CD4-positive, CD25-positive, alpha-beta regulatory T cell (primary cell): ENCODE data around the gene ANKRD65. TPM values are rescaled to one million over a fixed set of nuclear protein-coding genes. Genes with fewer than 3 reads are reported as not detected.
A peak's percentile ranks its signal among the peaks of the same experiment; 100 is the strongest.
"Not testable (repeated sequence)": the region's sequence is repeated elsewhere in the genome, so short reads cannot be mapped to it uniquely, and the experiment has no call there.

ENCODE experiments used
- ATAC-seq, 2 donors: fragments of 150-1000 bp; cut with Tn5 transposase; one replicate each; pipeline ENCODE4 v1.10.0; 2021; ENCODE audit warnings: low read depth in 2 of 2, moderate number of reproducible peaks in 2 of 2, moderate library complexity in 1 of 2
- DNase-seq, 3 donors: peaks; one replicate each; pipeline versions ENCODE4 v3.0.0 to v3.0.0-alpha.2; 2012 to 2022; ENCODE audit warnings: mixed read lengths in 1 of 3
- H3K27ac ChIP-seq: one replicate; pipeline ENCODE4 v1.7.0; 2013; ENCODE audit warnings: mild to moderate bottlenecking, low read length; ENCODE audit not compliant: insufficient read depth, poor library complexity, severe bottlenecking
- H3K27me3 ChIP-seq: one replicate; pipeline ENCODE4 v1.7.0; 2013; ENCODE audit warnings: low read length; ENCODE audit not compliant: control insufficient read depth, insufficient read depth
- H3K36me3 ChIP-seq: one replicate; pipeline ENCODE4 v1.7.0; 2013; ENCODE audit warnings: mild to moderate bottlenecking, low read length, moderate library complexity; ENCODE audit not compliant: control insufficient read depth, insufficient read depth
- H3K4me1 ChIP-seq: 2 replicates; pipeline ENCODE4 v1.7.0; 2013; ENCODE audit warnings: mild to moderate bottlenecking, low read length; ENCODE audit not compliant: insufficient read depth, control insufficient read depth, poor library complexity, severe bottlenecking
- H3K4me3 ChIP-seq: one replicate; pipeline ENCODE4 v1.7.0; 2013; ENCODE audit warnings: low read depth, mild to moderate bottlenecking, low read length, moderate library complexity
- H3K9me3 ChIP-seq, 2 experiments: 1 replicate in 1 of 2; 2 replicates in 1 of 2; pipeline ENCODE4 v1.7.0; 2013; ENCODE audit warnings: low read length in 2 of 2, mild to moderate bottlenecking in 1 of 2, moderate library complexity in 1 of 2; ENCODE audit not compliant: control insufficient read depth in 2 of 2
- H3K27ac Mint-ChIP-seq, 3 donors: one replicate each; pipeline ENCODE4 v1.8.0; 2020 to 2022; ENCODE audit warnings: mild to moderate bottlenecking in 3 of 3, mixed read lengths in 3 of 3, moderate library complexity in 2 of 3
- H3K27me3 Mint-ChIP-seq: one replicate; pipeline ENCODE4 v1.8.0; 2022; ENCODE audit warnings: mild to moderate bottlenecking, mixed read lengths
- H3K36me3 Mint-ChIP-seq: one replicate; pipeline ENCODE4 v1.8.0; 2020; ENCODE audit warnings: mixed read lengths
- H3K4me1 Mint-ChIP-seq, 4 donors: one replicate each; pipeline ENCODE4 v1.8.0; 2020 to 2022; ENCODE audit warnings: mixed read lengths in 4 of 4, mild to moderate bottlenecking in 1 of 4
- H3K4me3 Mint-ChIP-seq, 4 donors: one replicate each; pipeline ENCODE4 v1.8.0; 2020 to 2022; ENCODE audit warnings: mild to moderate bottlenecking in 4 of 4, mixed read lengths in 4 of 4, moderate library complexity in 3 of 4
- H3K9me3 Mint-ChIP-seq, 7 donors: one replicate each; pipeline ENCODE4 v1.8.0; 2020 to 2022; ENCODE audit warnings: mixed read lengths in 7 of 7, mild to moderate bottlenecking in 3 of 7, moderate library complexity in 2 of 7
- polyA plus RNA-seq, 4 donors: library from polyadenylated mRNA; unstranded; fragments of 300-500 nt; fragmentation: Illumina TruSeq; gene quantifications; one replicate each; pipeline ENCODE4 v1.2.3, GENCODE V29; 2021
- total RNA-seq: library from RNA; stranded (reverse); gene quantifications from one replicate; pipeline ENCODE4 v1.2.3, GENCODE V29; 2022

The ANKRD65 gene
- total and polyA plus RNA-seq, 5 donors from 2014 or later: 0.14 TPM; not detected in 4

GRCh38 chr1:1387098-1388077 lies 33.7 kb downstream of the ANKRD65 start:
- Histone ChIP-seq H3K9me3 (no peaks in the 10 kb centered on the region), H3K27ac (no peak overlapping the region), H3K4me3 (no peak overlapping the region), H3K36me3 (peaks cover 62% of the 10 kb centered on the region), H3K27me3 (no peaks in the 10 kb centered on the region), H3K4me1 (no peaks in the 10 kb centered on the region)
- Mint-ChIP-seq H3K4me3 (no peak overlapping the region), H3K27me3 (no peaks in the 10 kb centered on the region), H3K4me1 (peaks cover 0 to 6% (median 3%) of the 10 kb centered on the region in 4 donors), H3K36me3 (peaks cover 38% of the 10 kb centered on the region), H3K9me3 (no peaks in the 10 kb centered on the region), H3K27ac (no peak overlapping the region)
- DNase-seq (no peak), ATAC-seq (no peak)

DNA sequence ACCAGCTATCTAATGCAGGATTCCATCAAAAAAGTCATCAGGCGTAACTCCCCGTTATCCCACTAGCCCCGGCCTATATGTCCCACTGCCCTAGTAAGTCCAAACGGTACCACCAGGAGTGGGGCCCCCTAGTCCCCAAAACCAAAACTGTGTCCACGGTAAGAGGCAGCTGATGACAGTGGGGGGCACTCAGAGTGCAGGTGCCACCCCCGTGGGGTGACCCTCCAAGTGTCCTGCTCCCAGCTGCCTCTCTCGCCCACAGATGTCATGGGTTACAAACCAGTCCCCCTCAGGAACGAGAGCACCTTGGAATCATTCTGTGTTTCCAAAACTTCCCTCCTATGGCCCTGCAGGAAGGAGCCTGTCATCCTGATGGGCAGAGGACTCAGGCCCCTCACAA lies 35.1 kb downstream of the ANKRD65 start:
- H3K9me3 Mint-ChIP-seq: no peaks in the 10 kb centered on the region
- peaks cover 29% of the 10 kb centered on the region for H3K36me3 Mint-ChIP-seq
- no peaks in the 10 kb centered on the region for H3K9me3 ChIP-seq
- H3K4me3 Mint-ChIP-seq: no peak overlapping the region
- H3K4me1 Mint-ChIP-seq: no peaks in the 10 kb centered on the region
- H3K27me3 ChIP-seq: no peaks in the 10 kb centered on the region
- no peak overlapping the region for H3K4me3 ChIP-seq
- no peaks in the 10 kb centered on the region for H3K4me1 ChIP-seq
- peaks cover 47% of the 10 kb centered on the region for H3K36me3 ChIP-seq
- ATAC-seq (no peak), DNase-seq (no peak)
- H3K27ac ChIP-seq: no peak overlapping the region
- H3K27me3 Mint-ChIP-seq: no peaks in the 10 kb centered on the region
- no peak overlapping the region for H3K27ac Mint-ChIP-seq

DNA sequence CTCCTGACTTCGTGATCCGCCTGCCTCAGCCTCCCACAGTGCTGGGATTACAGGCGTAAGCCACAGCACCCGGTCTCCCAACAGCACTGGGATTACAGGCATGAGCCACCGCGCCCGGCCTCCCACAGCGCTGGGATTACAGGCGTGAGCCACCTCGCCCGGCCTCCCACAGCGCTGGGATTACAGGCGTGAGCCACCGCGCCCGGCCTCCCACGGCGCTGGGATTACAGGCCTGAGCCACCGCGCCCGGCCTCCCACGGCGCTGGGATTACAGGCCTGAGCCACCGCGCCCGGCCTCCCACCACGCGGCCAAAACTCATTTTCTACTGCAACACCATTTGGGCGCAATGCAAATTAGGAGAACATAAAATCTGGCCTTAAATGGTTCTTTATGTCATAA lies 35.7 kb downstream of the ANKRD65 start:
- peaks cover 23% of the 10 kb centered on the region for H3K36me3 Mint-ChIP-seq
- not testable (repeated sequence) for H3K9me3 ChIP-seq, H3K4me1 ChIP-seq, DNase-seq, H3K27me3 ChIP-seq, H3K27ac ChIP-seq, ATAC-seq, H3K9me3 Mint-ChIP-seq, H3K27ac Mint-ChIP-seq, H3K4me3 ChIP-seq, H3K27me3 Mint-ChIP-seq, H3K4me1 Mint-ChIP-seq, H3K4me3 Mint-ChIP-seq
- peaks cover 41% of the 10 kb centered on the region for H3K36me3 ChIP-seq

DNA sequence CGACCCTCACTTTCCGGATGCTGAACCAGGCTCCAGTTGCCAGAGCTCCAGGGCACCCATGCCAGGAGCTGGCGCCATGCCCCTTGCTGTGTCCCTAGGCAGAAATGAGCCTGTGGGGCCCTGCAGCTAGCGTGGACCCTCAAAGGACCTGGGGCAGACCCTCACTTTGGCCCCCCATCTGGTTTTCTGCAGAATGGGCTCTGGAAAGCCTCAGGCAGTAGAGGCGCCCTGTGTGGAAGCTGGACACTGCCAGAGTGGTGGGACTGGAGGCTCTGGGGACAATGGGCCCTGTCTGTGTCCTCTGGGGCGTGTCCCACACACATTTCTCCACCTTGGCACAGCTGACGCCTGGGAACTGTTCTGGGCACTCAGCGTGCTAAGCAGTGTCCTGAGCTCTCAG lies 39.8 kb downstream of the ANKRD65 start:
- no peaks in the 10 kb centered on the region for H3K27me3 Mint-ChIP-seq
- Histone ChIP-seq H3K27ac (no peak overlapping the region), H3K36me3 (peaks cover 6% of the 10 kb centered on the region), H3K4me1 (no peaks in the 10 kb centered on the region), H3K9me3 (no peaks in the 10 kb centered on the region), H3K27me3 (no peaks in the 10 kb centered on the region), H3K4me3 (no peak overlapping the region)
- H3K27ac Mint-ChIP-seq: no peak overlapping the region
- no peaks in the 10 kb centered on the region for H3K4me1 Mint-ChIP-seq
- ATAC-seq: no peak
- DNase-seq: no peak
- no peak overlapping the region for H3K4me3 Mint-ChIP-seq
- peaks cover under 1% of the 10 kb centered on the region for H3K36me3 Mint-ChIP-seq
- no peaks in the 10 kb centered on the region for H3K9me3 Mint-ChIP-seq

GRCh38 chr1:1380860-1381259 lies 40.2 kb downstream of the ANKRD65 start:
- Histone ChIP-seq H3K27ac (no peak overlapping the region), H3K36me3 (peaks cover 2% of the 10 kb centered on the region), H3K27me3 (no peaks in the 10 kb centered on the region), H3K4me3 (no peak overlapping the region), H3K9me3 (no peaks in the 10 kb centered on the region), H3K4me1 (peaks cover 2% of the 10 kb centered on the region)
- no peaks in the 10 kb centered on the region for H3K27me3 Mint-ChIP-seq
- no peak overlapping the region for H3K27ac Mint-ChIP-seq
- no peaks in the 10 kb centered on the region for H3K9me3 Mint-ChIP-seq
- no peaks in the 10 kb centered on the region for H3K4me1 Mint-ChIP-seq
- H3K4me3 Mint-ChIP-seq: no peak overlapping the region
- ATAC-seq (no peak), DNase-seq (no peak)
- H3K36me3 Mint-ChIP-seq: no peaks in the 10 kb centered on the region

DNA sequence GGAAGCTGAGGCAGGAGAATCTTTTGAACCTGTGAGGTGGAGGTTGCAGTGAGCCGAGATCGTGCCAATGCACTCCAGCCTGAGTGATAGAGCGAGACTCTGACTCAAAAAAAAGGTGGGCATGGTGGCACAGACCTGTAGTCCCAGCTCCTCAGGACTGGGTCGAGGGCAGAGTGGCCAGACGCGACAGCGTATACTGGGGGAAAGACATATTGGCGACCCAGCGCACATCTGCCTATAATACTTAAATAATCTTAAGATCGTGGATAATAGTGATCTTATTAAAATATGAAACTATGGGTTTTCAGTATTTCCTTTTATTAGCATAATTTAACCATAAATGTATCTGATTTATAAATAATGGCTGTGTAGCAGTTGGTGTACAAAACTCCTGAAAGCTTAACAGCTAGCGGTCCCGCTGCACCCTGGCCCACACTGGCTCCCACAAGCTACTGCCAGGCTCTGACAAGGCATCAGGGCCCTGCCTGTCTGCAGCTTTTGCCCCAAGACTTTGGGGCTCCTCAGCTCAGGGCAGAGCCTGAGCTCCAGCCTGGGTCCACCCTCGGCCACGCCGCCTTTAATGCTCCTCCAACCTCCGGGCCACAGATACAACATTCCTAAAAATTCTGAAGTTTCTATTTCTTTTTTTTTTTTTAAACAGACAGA lies 43.4 kb downstream of the ANKRD65 start:
- no peak for DNase-seq
- Mint-ChIP-seq H3K4me3 (peak overlapping the region in 1 of 4 donors; percentile 63), H3K27ac (no peak overlapping the region), H3K4me1 (peaks cover 0 to 20% (median 6%) of the 10 kb centered on the region in 4 donors), H3K27me3 (no peaks in the 10 kb centered on the region), H3K9me3 (no peaks in the 10 kb centered on the region), H3K36me3 (no peaks in the 10 kb centered on the region)
- H3K27me3 ChIP-seq: no peaks in the 10 kb centered on the region
- no peak for ATAC-seq
- H3K9me3 ChIP-seq: no peaks in the 10 kb centered on the region
- no peak overlapping the region for H3K27ac ChIP-seq
- H3K4me3 ChIP-seq: no peak overlapping the region
- peaks cover 19% of the 10 kb centered on the region for H3K4me1 ChIP-seq
- H3K36me3 ChIP-seq: no peaks in the 10 kb centered on the region

DNA sequence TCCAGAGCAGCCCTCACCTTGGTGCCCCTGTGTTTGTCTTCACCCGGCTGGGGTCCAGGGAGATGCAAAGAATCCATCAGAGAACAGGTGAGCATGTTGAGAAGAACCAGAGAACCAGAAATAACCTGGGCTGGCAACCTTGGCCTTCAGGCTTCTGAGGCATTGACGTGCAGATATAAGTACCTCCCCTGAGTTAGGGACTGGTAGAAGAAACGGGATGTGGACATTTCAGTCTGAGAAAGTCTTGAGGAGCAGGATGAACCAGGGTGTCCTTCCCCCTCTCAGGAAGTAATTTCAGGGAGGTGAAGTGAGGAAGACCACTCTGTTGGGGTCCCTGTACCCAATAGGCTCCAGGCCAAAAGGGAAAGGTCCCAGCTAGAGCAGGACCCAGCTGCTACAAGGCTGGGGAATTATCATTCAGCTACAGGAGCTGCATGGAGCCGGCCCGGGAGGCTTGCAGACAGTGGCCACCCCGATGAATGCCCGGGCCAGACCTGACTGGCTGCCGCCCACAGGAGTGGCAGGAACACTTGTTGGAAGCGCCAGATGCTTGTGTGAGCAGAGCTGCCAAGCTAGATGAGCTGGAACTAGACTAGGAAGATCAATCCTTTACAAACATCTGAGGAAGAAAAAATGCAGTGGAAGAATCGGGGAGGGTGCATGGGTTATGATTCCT lies 44.4 kb downstream of the ANKRD65 start:
- Histone ChIP-seq H3K27ac (no peak overlapping the region), H3K4me3 (no peak overlapping the region), H3K27me3 (no peaks in the 10 kb centered on the region), H3K36me3 (no peaks in the 10 kb centered on the region), H3K9me3 (no peaks in the 10 kb centered on the region), H3K4me1 (peaks cover 28% of the 10 kb centered on the region)
- Mint-ChIP-seq H3K4me3 (peak overlapping the region in 3 of 4 donors; percentile 29 to 88 (median 69)), H3K27ac (peak overlapping the region in 2 of 3 donors; percentile 82 to 96), H3K27me3 (no peaks in the 10 kb centered on the region), H3K9me3 (no peaks in the 10 kb centered on the region), H3K36me3 (no peaks in the 10 kb centered on the region), H3K4me1 (peaks cover 0 to 24% (median 6%) of the 10 kb centered on the region in 4 donors)
- no peak for DNase-seq
- no peak for ATAC-seq
